GM21367 (cell line): ENCODE measurements around the gene SLAMF9.

Experiments used
- ATAC-seq: cut with Tn5 transposase; IDR thresholded peaks from one replicate; pipeline ENCODE4 v1.9.1; 2021; ENCODE audit not compliant: unreplicated experiment

SLAMF9 gene

GRCh38 chr1:159935305-159935704 lies 18.7 kb downstream of the SLAMF9 start:
- ATAC-seq, result no peak

DNA sequence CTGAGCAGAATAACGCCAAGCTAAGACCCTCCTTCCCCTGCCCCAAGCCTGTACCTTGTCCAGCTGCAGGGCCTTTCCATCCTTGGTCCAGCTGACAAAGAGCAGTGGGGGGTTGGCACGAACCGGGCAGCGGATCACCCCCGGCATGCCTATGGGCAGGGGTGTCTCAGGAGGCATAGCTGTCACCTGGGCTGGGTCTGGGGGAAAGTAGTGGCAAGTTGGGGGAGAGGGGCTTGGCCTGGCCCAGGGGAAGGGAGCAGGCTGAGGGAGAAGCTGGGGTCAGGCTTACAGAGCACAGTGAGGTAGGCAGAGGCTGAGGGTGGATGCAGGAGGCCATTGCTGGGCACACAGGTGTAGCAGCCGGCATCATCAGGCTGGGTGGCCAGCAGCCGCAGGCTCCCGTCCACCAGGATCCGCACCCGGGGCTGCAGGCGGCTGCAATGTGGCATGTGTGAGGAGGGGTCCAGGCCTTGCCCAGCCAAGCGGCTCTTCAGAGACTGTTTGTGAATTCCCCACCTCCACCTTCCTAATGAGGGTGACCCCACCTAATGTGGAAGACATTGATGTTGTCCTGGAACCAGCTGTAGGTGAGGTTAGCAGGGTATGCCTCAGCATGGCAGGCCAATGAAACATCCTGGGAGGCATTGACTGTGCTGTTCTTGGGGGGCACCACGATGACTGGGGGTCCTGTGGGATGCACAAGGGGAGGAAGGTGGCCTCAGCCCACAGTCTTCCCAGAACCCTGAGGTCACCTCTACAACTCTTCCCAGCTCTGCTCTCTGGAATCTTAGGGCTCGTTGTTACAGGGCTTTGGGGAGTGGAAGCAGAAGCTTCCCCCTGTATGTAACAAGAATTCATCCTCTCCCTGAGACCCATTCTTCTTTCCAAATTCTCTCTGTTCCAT lies 19.6 kb downstream of the SLAMF9 start:
- ATAC-seq, result no peak

DNA sequence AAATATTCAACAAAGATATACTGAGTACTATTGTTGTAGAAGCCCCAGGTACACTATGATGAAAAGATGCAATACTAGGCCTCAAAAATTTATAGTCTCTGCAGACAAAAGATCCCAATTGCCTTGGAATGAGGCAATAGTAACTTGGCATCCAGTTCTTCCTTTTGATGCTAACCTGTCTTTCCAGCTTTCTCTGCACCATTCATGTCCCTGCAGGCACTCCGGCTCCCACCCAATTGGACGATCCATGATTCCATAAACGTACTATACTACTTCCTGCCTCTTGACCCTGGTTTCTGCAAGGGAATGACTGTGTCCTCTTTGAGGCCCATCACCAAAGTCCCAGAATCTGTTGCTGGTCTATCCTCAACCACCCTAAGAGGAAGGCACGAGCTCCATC lies 20.7 kb downstream of the SLAMF9 start:
- no peak for ATAC-seq

DNA sequence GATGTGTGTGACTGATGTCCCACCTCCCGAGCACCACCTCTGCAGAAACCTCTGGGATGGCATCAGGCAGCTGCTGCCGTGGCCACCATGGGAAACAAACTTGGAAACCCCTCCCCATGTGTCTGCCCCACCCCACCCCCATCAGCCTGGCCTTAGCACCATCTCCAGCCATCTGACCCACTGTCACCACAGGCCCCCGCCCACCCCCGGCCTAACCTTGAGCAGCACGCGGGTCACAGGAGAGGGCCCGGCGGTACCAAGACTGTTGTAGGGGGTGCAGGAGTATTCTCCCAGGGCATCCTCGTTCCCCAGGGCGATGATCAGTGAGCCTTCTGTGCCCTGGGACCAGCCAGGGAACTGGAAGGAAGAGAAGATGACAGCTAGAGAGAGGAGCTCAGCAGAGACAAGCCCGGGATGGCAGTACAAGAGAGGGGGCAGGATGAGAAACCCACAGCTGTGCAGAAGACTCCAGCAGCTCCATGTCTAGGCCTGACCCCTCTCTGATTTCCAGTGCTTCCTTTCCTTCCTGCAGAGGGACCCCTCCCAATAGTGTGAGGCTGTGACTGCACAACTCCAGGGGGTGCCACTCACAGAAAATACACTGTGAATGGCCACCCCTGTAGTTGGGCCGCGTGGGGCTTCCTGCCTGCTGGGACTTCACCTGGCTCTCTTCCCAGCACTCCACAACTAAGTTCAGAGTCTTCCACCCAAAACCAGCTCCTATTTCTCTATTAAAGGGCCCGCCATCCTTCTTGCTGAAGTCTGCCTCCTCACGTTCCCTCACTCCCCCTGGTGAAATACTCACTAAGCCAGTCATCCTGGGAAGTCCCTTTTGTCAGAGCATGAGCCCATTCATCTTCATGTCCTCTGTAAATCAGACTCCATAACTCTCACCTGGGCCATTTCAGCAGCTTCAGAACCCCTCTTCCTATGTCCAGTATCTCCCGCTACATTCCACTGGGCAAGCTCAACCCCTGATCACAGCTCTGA lies 21.4 kb downstream of the SLAMF9 start:
- no peak for ATAC-seq

DNA sequence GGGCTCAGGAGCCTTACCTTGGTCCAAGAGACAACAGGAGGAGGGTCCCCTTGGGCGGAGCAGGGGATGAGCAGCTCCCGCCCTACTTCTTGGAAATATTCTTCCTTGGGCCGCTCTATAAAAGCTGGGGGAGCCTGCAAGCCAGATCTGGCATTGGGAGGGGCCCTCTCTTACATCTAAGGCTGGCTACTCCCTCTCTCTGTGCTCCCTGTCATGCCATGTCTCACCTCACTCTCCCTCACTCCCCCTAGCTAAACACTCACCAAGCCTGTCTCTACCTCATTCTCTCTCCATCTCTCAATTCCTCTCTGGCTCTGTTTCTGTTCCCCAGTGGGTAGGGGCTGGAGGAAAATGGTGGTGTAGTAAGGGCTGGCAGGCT lies 22.3 kb downstream of the SLAMF9 start:
- ATAC-seq, result no peak

DNA sequence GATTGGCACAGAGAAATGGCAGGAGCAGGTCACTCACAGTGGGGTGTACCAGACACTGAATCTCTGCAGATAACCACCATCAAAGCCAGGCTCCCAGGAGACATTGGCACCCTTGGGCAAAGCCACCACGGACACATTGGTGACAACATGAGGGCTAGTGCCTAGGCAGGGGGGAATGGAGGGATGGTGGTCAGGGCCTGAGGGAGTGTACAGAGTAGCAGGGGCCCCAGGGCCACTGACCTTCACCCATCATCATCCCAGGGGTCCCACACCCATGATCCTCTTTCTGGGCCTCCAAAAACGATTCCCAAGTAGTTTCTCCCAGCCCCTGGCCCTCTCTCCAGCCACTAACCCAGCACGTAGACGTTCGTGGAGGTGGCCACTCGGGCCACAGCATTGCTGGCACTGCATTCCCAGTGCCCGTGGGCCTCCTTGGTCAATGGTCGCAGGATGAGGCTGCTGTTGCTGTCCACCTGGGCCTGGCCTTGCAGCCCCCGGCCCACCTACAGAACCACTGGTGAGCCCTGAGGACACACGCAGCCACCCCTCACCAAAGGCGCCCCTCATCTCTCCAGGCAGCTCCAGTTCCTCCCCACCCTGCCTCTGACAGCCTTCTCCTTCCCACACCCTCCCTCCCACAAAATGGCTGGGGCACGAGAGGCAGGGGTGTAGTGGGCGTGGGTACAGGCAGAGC lies 22.8 kb downstream of the SLAMF9 start:
- ATAC-seq, result no peak

- ATAC-seq, result no peak
These were observed 23.4 kb downstream of the SLAMF9 start for GRCh38 chr1:159930634-159931033.

- no peak for ATAC-seq
These were observed 23.8 kb downstream of the SLAMF9 start for GRCh38 chr1:159930216-159930615.

DNA sequence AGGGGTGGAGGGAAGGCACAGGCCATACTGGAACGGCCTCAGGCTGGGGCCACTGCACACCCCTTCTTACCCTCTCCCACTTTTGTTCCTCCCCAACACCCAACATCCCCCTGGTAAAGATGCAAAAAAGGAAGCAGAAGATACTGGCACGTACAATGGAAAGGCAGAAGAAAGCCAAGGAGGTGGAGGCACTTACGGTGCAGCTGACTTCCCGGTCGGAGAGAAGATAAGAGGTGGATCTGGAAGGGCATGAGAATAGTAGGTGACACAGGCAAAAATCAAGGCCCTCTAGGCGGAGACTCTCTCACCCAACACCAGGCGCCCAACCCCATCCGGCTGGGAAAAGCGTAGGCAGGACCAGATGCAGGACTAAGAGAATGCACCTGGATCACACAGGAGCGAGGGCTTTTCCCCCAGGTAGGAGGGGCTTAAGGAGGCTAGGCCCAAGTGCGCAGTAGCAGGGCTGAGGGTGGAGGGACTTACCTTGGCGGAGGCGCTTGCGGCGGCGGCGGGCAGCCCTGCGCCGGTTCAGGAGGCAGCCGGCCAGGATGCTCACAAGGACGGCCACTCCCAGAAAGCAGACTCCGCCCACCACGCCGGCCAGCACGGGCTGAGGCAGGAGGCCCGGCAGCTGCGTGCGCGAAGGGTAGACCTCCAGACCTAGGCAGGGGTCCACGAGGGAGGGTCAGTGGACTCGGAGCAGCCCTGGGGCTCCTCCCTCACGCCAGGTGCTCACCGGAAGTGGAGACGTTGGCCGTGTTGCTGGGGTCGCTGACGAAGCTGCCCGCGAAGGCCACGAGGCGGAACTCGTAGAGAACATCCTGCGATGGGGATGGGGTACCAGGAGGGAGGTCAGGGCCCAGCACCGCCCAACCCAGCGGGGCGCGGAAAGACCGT lies 24.6 kb downstream of the SLAMF9 start:
- no peak for ATAC-seq

DNA sequence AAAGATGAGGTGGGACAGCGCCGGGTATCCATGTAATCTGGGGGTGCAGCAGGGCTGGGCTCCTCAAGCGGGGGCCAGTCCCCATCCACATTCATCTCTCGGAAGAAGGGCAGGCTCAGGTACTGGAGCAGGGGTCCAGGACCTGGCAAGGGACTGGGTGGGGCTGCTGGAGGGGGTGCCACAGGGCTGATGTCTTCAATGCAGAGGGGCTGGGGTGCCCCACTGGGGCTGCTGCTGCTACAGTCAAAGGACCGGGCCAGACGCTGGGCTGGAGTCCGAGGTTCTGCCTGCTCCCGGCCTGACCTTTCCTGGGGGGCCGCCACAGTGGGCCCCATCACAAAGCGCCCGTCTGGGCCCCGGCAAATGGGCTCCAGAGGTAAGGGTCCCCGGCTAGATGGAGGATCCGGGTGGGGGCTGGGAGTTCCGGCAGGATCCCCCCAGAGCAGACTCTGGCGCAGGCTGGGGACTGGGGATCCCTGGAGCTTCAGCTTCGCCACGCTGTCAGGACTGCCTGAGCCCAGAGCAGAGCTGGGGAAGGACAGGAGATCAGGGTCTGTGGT lies 25.5 kb downstream of the SLAMF9 start:
- ATAC-seq, result no peak

GRCh38 chr1:159927849-159928431 lies 26.1 kb downstream of the SLAMF9 start:
- no peak for ATAC-seq

GRCh38 chr1:159927211-159927848 lies 26.7 kb downstream of the SLAMF9 start:
- no peak for ATAC-seq

DNA sequence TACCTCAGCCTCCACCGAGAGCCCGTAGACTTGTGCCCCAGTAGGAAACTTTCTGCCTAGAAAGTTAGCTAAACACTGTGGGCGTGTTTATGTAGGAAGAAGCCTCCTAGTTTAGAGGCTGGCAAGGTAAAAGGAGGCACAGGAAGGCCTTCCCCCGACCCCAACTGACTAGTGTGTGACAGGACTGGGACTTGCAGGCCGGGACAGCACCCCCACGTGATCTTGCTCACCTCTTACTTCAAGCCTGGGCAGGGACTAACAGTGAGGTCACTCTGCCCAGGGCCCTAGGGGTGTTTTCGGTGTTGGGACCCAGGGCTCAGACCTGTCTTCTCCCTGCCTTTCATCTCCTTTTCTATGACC lies 28.3 kb downstream of the SLAMF9 start:
- no peak for ATAC-seq

GRCh38 chr1:159924791-159925718 lies 29.0 kb downstream of the SLAMF9 start, which contains the start of gene TAGLN2:
Gene TAGLN2 (minus strand): TSS chr1:159925507. CDS start chr1:159920509, 4,998 bp downstream.
- ATAC-seq, result peak; percentile 64

- no peak for ATAC-seq
These were observed 29.8 kb downstream of the SLAMF9 start for GRCh38 chr1:159924025-159924790.

DNA sequence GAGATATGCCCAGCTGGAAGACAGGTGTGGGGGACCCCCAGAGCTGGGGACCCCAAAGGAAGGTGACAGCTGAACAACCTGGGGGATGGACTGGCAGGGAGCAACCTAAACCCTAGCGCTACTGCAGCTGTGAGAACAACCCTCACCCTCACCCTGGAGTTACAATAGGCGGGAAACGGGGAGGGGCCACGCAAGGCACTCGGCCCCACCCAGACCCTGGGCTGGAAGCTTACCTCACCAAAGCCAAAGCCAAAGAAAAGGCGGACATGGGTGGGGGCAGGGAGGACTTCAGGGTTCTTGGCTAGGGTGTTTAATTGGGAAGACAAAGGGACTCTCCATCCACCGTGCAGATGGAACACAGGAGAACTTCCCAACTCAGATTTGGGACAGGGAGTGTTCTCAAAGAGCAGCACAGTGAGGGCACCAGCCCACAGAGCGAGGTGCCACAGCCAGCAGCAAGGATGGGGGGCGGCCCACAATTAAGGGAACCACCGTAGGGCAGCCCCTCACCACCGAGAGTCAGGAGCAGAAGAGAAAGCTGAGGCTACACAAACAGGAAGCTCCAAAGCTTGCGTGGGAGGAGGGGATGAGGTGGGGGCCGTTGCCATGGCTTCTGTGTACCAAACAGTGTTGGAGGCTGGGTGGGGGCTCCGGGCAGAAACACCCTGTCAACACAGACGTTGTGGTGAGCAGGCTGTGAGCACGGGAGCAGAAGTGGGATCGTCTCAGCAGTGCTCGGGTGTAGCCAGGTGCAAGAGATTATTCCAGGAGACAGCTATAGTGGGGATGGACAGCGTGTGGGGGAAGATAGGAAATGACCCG lies 30.6 kb downstream of the SLAMF9 start:
- peak; percentile 22 for ATAC-seq
